CD4-positive, alpha-beta T cell treated with Interleukin-1 beta for 1 hour (primary cell): ENCODE results near the gene EIF2AK3.
"Not testable (repeated sequence)": the region's sequence is repeated elsewhere in the genome, so short reads cannot be mapped to it uniquely, and the experiment has no call there.

Source experiments
- DNase-seq, 2 donors: peaks; one replicate each; pipeline ENCODE4 v3.0.0-alpha.2; 2020 to 2022

The EIF2AK3 gene

DNA sequence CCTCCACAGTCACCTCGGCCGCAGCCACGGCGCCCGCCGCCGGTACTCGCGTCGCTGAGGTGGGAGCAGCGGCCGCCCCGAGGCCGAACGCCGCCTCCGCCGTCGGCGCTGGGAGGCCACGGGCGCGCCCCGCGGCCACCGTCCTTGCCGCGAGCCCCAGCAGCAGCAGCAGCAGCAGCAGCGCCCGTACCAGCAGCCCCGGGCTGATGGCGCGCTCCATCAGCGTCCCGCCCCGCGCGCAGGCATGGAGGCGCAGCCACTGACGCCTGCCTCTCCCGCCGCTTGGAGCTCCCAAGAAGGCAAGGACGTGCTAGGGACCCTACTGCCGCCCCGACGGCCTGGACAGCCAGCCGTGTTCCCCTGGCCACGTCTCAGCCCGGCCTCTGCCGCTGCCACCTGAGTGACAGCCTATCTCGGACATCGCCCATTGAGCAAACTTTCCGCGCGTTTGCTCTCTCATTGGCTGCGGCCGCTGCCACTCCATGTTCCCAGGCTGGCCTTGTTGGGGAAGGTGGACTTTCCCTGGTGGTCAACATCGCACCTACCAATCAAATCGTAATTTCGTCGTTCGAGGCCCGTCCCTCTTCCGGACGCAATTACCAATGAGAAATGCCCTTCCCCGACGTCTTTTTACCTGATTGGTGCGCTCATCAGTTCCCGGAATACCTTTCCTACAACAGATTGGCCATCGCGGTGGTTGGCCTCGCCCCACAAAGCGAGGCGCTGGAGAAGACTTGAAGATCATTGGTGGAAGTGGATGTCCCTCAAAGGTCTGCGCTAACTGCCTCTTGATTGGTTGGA is at the start of gene EIF2AK3:
EIF2AK3 (minus strand) TSS at position 410 of the 801 bp plus-strand sequence; CDS start at position 220, 190 bp downstream.
- peak; percentile 99 for DNase-seq

DNA sequence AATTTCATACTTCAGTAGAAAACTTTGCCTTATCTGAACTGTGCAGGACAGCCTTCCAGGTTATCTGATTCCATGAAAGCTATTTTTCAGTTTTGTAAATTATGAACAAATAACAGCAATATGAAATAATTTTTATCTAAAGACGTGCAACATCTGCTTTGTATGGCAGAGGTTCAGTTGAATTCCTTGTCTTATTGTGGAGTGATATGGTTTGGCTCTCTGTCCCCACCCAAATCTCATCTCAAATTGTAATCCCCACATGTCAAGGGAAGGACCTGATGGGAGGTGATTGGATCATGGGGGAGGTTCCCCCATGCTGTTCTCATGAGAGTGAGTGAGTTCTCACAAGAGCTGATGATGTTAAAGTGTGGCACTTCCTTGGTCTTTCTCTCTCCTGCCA is 46.1 kb upstream of the EIF2AK3 start:
- no peak for DNase-seq

DNA sequence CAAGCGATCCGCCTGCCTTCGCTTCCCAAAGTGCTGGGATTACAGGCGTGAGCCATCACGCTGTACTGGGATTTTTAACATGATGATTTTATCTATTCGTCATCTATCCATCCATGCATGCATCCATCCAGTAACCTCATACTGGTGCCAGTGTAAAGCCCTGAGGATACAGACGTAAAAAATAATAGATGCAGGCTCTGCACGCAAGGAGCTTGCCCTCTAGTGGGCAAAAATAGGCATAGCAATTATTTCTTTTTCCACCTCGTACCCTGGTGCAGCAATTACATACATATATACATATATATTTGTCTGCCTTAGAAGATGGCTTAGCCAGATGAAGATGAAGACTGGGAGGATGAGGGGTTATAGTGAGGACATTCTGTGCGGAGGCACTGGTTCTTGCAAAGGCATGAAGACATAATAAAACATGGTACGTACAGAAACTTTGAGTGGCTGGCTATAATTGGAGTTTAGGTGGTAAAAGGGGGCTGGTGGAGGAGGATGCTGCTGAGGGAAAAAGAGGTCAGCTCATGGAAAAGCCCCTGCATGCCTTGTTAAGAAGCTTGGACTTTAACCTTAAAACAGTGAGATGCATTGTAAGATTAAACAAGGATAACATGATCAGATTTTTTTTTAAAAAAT is 44.6 kb upstream of the EIF2AK3 start:
- peak; percentile 22 to 59 for DNase-seq

DNA sequence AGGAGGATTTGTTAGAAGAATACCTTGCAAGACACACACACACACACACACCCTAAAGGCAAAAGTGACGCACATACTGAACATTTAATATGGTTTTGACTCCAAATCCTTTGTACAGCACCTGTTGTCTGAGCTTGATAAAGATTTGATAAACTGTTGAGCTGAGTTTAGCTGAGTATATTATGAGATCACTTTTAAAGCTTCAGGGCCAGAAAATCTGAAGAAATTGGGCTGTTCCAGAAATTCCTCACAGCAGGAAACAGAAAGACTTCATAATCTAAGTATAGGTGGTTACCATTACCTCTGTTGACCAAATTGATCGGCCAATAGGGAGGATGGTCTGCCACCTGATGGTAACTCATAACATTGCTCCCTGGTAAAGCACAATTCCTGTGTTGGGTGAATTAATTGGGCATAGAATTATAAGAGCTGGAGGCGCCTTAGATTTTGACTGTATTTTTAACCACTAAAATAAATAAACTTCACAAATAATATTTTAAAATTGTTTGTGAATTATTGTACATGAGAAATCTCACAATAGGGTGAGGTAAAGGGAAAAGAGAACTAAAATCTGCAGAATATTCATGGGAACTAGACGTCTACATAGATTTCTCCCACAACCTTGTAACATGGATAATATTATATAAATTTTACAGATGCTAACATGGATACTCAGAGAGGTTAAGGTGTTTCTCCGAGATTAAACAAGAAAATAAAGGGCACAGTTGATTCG is 42.4 kb upstream of the EIF2AK3 start:
- DNase-seq: peak; percentile 32 to 44

DNA sequence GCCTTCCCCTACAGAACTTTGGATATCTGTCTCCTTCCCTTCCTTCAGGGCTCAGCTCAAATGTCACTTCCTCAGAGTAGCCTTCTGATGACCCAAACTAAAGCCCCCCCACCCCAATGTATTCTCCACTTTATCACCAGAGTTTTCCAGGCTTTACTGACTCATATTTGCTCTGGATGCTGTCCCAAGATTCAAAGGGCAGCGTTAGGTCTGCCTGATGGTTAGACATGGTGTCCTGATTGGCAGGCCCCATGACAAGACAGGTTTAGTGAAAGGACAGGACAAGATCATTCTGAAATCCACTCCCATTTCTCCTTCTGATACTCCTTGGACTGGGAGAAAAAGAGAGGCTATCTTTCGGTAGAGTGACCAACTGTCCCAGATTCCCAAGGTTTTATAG is 41.6 kb upstream of the EIF2AK3 start:
- no peak for DNase-seq

DNA sequence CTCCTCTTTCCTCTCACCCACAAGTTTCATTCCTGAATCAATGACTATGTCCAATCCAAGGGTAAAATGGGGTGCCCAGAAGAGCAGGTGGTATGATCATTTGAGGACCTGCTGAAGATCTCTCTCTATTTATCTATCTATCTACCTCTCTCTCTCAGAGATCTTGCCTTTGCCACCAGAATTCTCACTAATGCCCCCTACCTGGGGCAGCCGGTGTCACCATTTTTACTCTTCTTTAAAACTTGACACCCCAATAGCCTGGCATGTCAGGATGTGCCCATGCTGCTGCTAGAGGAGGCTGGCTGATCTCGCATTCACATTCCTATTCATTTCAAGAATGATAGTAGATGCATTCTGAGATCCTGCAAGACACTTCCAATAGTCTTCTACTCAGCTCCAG is 40.0 kb upstream of the EIF2AK3 start:
- DNase-seq: no peak

DNA sequence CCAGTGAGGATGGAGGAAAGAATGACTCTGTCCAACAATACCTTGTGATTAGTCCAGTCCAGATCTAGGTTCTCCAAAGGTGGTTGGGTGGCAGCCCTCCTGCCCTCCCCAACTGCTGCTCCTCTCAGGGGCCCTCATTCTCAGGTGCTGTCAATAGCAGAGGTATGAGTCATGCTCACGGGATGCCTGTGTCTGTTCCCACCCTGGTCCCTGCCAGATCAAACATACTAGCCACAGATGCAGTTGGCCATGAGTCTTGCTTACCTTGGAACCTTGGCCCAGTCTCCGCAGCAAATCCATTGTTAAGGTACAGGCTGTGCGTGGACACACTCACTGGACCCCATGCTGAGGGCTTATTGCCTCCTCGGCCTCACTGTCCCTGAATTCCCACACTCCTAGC is 39.3 kb upstream of the EIF2AK3 start:
- no peak for DNase-seq

DNA sequence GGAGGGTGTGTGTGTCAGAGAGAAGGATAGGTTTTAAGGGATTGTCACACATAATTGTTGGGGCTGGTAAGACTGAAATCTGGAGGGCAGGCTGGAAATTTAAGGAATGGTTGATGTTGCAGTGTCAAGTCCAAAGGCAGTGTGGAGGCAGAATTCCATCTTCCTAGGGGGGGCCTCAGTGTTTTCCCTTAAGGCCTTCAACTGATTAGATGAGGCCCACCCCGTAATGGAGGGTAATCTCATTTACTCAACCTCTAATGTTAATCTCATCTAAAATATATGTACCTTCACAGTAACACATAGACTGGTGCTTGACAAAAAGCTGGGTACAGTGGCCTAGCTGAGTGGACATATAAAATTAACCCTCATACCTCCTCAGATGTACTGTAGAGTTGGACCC is 33.4 kb upstream of the EIF2AK3 start:
- DNase-seq: no peak

DNA sequence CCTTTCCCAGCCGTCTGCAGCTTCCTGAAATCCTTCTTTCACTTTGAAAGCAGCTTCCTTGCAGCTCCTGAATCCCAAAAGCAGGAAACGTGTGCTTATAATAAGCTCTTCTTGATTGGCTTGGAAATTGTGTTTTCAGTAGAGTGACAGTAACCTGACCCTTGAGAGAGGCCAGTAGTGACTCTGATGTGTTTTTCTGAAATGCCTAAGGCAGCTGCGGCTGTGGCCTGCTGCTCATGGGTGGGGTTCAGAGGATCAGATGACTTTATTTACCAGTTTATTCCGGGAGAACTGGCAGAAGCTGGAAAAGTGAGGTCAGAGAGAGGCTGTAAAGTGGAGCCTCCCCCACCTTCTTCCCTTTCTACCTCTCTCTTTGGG is 32.3 kb upstream of the EIF2AK3 start:
- DNase-seq: no peak

DNA sequence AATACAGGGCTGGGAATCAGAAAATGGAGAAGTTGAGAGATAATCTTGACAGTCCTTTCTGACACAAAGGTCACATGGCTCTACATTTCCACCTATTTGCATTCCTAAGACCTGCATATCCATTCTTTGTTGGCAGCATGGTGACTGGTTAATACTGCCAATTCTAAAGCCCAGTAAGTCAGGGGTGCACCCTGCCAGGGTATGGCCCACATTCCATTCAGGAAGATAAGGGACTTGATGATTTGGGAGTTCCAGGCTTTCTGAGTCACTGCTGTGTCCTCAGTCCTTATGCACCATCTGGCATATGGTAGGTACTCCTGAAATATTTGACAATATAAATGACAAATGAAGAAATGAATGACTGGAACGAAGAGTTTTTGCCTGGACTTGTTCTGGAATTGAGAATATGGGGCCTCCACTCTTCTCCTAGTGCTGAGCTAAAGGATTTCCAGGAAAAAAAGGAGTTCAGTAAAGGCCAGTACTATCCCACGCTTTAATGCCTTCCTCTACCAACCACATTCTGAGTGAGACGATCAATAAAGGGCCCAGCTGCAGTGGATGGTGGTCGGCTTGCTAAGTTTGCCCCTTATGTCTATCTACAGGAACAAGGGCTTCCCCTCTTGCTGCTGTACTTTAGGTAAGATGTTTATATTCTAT is 31.7 kb upstream of the EIF2AK3 start:
- DNase-seq: no peak

DNA sequence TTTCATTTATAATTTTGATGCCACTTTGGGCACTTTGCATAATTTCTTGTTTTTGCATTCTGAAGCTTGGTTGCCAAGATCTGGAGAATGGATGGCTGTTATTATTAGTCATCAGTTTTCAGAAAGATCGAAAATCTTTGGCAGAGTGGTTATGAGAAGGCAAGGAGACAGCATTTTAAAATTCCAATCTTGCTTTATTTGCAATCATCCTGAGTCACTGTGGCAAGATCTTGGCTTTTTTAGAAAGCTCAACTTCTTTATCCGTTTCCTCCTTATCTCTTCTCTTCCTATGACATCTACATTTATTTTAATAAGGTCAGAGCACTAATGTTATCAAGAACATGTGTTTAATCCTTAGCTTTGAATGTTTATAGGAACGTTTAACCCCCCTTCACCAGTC is 31.1 kb upstream of the EIF2AK3 start:
- no peak for DNase-seq

DNA sequence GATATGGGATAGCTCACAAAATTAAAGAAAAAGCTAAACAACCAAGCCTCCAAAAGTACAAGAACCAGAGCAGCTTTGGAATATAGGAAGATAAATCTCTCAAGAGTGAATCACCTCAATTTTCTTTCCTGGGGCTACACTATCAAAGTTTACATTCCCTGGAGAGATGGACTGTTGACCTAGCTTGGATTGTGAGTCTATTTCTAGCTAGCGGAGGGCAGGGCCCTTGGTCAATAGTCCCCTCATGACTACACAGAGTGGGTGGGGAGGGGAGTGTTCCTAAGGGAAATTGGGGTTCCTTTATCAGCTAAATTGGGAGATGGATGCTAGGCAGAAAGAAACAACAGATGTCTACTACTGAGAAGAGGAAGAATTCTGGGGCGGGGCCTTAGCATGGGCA is 29.9 kb upstream of the EIF2AK3 start:
- no peak for DNase-seq

DNA sequence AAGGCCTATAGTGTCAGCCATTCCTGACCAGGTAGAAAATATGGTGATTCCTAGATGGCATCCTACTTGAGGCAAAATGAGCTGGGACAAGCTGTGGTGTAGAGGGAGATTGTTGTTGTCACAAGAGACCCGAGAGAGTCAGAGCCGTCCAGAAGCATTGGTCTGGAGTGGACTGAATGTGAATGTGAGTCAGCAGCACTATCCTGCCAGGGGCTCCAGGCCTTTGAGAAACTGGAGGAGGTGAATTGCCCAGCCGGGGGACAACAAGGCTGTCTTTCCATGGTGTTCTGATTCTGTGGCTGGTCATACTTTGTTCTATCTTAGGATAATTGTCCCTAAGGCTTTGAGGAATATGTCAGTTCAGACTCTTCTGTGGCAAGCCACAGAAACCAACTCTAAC is 29.4 kb upstream of the EIF2AK3 start:
- DNase-seq: no peak

DNA sequence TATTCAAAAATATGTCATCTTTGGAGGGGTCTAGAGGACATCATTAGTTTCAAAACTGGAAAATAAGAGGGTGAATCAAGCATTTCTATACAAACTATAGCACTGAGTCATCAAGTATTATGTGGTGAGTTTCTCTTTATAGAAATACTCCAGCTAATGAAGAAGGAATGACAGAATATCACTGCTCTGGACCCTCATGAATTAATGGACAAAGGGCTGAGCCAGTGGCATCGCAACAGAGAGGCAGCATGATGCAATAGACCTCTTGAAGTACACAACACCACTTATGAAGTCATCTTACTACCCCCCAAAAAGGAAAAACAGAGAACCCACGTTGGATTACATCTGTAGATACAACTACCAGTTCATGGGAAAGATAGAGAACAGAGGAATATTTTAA is 27.4 kb upstream of the EIF2AK3 start:
- DNase-seq: no peak

DNA sequence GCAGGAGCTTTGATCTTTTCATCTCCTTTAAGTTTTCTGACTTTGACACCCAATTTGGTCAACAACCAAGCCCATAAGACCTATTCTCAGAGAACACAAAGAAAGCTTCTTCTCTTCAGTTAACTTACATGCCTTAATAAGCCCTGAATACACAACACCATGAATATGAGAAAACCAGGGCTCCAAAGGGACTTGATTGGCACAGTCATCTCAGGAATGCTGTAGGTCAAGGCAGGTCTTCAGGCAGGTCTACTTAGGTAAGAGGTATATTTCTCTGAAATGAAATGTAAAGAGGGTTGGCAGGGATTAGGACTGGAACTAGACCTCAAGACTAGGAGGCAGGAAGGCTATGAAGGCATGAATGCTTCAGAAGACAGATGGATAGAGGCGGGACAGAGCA is 24.4 kb upstream of the EIF2AK3 start:
- DNase-seq: no peak

DNA sequence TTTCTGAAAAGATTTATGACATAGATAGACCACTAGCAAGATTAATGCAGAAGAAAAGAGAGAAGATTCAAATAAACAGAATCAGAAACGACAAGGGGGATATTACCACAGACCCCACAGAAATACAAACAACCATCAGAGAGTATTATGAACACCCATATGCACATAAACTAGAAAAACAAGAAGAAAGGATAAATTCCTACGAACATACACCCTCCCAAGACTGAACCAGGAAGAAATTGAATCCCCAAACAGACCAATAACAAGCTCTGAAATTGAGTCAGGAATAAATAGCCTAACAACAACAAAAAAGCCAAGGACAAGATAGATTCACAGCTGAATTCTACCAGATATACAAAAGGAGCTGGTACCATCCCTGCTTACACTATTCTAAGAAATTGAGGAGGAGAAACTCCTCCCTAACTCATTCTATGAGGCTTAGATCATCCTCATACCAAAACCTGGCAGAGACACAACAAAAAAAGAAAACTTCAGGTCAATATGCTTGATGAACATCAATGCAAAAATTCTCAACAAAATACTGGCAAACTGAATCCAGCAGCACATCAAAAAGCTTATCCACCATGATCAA is 18.1 kb upstream of the EIF2AK3 start:
- not testable (repeated sequence) for DNase-seq

DNA sequence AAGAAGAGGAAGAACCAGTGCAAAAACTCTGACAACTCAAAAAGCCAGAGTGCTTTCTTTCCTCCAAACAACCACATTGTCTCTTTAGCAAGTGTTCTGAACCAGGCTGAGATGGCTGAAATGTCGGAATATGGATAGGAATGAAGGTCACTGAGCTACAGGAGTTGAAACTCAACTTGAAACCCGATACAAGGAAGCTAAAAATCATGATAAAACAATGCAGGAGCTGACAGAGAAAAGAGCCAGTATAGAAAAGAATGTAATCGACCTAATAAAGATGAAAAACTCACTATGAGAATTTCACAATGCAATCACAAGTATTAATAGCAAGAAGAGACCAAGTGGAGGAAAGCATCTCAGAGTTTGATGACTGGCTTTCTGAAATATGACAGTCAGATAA is 15.0 kb upstream of the EIF2AK3 start:
- DNase-seq: no peak

DNA sequence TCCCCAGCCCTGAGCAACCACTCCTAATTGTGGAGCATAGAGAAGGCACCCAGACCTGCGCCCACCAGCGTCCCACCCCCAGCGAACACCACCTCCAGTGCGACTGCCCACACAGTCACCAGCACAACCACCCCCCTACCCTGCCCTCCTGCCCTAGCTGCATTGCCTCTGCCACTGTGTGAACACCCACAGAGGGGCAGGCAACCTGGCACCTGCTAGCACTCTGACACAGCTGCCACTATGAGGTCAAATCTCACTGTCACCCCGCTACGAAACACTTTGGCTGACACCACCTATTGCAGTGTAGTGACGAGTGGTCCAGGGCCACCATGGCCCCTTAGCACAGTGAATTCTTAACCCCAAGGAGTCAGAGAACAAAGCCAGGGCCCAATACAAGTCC is 14.1 kb upstream of the EIF2AK3 start:
- no peak for DNase-seq

DNA sequence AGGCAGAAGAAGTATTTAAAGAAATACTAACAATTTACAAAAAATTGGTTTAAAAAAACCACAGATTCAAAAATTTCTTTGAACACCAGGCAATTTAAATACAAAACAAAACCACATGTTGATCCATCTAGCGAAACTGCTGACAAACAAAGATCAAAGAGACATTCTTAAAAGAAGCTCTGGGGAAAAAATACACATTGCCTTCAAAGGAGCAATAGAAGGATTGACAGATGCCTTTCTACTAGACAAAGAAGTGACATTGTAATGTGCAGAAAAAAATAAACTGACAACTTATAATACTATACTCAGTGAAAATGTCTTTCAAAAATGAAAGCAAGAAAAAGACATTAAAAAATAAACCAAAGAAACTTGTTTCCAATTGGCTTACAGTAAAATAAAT is 12.6 kb upstream of the EIF2AK3 start:
- no peak for DNase-seq

DNA sequence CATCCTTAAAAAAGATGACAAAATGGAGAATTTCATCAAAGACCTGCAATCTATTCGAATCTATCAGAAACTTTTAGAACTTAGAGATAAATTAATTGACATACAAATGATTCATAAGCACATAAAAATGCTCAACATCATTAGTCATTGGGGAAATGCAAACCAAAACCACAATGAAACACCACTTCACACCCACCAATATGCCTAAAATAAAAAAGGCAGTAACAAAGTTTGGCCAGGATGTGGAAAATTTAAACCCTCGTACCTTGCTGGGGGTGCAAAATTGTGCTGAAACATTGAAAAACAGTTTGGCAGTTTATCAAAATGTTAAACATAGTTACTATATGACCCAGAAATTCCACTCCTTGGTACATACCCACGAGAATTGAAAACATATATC is 11.5 kb upstream of the EIF2AK3 start:
- peak in 1 of 2 donors; percentile 35 for DNase-seq

DNA sequence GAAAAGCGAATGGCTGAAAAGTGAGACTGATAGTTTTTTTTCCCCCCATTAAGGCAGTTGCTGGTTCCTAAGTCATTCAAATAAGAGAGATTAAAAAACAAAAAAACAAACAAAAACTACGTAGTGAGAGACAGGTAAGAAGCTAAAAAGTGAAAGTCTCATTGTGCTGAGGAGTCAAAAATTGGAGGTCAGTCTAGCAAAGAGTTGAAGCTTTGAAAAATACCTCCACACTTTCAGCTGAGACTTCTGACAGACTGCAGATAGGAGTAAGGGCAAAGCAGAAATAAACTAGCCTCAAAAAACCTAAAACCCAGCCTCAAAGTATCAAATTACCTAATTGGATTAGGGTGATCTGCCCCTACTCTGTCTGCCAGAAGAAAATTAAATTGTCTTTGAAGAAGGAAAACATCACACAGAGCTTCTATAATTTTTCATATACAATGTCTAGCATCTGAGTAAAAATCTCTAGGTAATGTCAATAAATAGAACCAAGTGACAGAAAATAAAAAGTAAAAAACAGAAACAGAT is 10.9 kb upstream of the EIF2AK3 start:
- no peak for DNase-seq

DNA sequence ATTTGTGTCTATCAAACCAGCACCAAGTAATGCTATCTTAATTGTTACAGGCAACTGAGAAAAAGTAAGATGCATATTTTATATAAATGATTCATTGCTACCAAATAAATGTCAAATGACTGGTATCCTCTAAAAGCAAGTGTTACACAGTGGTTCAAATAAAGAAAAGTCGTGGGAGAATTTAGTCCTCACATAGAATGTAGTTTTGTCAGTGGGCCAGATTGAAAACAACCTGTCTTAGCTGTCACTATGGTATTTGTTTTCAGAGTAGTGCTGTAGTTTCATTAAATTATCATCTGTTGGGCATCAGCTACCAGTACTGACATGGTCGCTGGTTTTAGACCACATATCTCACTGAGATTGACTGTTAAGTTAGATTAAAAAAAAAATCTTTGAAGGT is 10.2 kb upstream of the EIF2AK3 start:
- DNase-seq: no peak

DNA sequence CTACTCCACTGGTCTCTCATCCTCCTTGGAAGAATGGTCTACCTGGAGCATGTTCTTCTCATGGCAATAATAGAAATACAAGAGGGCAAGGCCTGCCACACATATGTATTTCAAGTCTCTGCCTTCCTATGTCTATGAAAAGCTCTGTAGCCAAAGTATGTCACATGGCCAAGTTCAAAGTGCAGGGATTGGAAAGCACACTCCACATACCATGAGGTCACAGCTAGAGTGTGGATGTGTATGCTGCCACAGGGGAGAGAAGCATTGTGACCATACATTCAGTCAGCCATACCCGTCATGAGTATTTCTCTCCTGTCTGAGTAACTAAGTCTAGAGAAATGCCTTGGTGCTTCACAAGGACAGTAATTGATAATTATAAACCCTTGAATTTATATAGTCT is 8.8 kb upstream of the EIF2AK3 start:
- no peak for DNase-seq
